ENCODE results near the gene MS4A10. TPM values are rescaled to one million over a fixed set of nuclear protein-coding genes. Genes with fewer than 3 reads are reported as not detected.

MS4A10 gene
- total and polyA plus RNA-seq, 7 donors = 0.03 TPM; not detected in 6

DNA sequence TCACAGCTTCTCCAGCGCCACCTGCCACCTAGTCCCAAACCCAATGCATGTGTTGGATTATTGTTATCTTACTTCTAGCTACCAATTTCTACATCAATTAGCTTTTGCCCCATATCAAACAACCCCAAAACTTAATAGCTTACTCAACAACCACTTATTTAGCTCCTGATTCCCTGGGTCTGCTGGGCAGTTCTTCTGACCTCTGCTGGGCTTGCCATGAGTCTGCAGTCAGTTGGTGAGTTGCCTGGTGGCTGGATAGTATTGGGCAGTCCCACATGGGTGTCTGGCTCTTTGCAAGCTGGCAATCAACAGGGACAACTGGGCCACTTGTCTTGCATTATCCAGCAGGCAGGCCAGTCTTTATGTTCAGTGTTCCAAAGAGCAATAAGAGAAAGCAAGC is 42.1 kb upstream of the MS4A10 start:
- no peak for TF ChIP-seq CTCF (IDR thresholded peaks at IDR 0.05)
- peaks cover 0 to 2% (median 0%) of the 10 kb centered on the region in 3 donors for H3K27me3 ChIP-seq (ENCODE audit: insufficient read depth in 3 of 3, low read length in 2 of 3)
- H3K4me1 ChIP-seq = no peaks in the 10 kb centered on the region
- H3K27ac ChIP-seq = no peak overlapping the region
- intact Hi-C loops (cut with DNase I) = no loop called here
- no peaks in the 10 kb centered on the region for H3K36me3 ChIP-seq (ENCODE audit: insufficient read depth in 1 of 2, low read depth in 1 of 2)
- WGBS, 3 donors = 78 to 91% (median 81%) methylated on average over 1 of the region's 1 CpG
- H3K9me3 ChIP-seq = no peaks in the 10 kb centered on the region
- H3K4me3 ChIP-seq = no peak overlapping the region
- DNase-seq = no peak
- ATAC-seq = no peak

GRCh38 chr11:60744114-60744513 is 41.0 kb upstream of the MS4A10 start:
- ATAC-seq = no peak
- intact Hi-C loops (cut with DNase I) = no loop called here
- H3K36me3 ChIP-seq (ENCODE audit: insufficient read depth in 1 of 2, low read depth in 1 of 2) = no peaks in the 10 kb centered on the region
- H3K27ac ChIP-seq = no peak overlapping the region
- 73 to 92% (median 90%) methylated on average over 5 of the region's 5 CpGs for WGBS, 3 donors
- no peak for TF ChIP-seq CTCF (IDR thresholded peaks at IDR 0.05)
- no peaks in the 10 kb centered on the region for H3K9me3 ChIP-seq
- H3K27me3 ChIP-seq (ENCODE audit: insufficient read depth in 3 of 3, low read length in 2 of 3) = peaks cover 0 to 2% (median 0%) of the 10 kb centered on the region in 3 donors
- DNase-seq = no peak
- no peak overlapping the region for H3K4me3 ChIP-seq
- no peaks in the 10 kb centered on the region for H3K4me1 ChIP-seq

- no peak overlapping the region for H3K27ac ChIP-seq
- H3K36me3 ChIP-seq (ENCODE audit: insufficient read depth in 1 of 2, low read depth in 1 of 2) = no peaks in the 10 kb centered on the region
- no peaks in the 10 kb centered on the region for H3K4me1 ChIP-seq
- no peaks in the 10 kb centered on the region for H3K9me3 ChIP-seq
- TF ChIP-seq CTCF (IDR thresholded peaks at IDR 0.05) = no peak
- DNase-seq = no peak
- intact Hi-C loops (cut with DNase I) = no loop called here
- ATAC-seq = no peak
- no peak overlapping the region for H3K4me3 ChIP-seq
- H3K27me3 ChIP-seq (ENCODE audit: insufficient read depth in 3 of 3, low read length in 2 of 3) = peaks cover 0 to 5% (median 0%) of the 10 kb centered on the region in 3 donors
- 94% methylated on average over 14 of the region's 14 CpGs for WGBS, 3 donors
Observed at GRCh38 chr11:60747359-60747873, 37.7 kb upstream of the MS4A10 start.

GRCh38 chr11:60748225-60748624 is 36.9 kb upstream of the MS4A10 start:
- intact Hi-C loops (cut with DNase I) = no loop called here
- no peaks in the 10 kb centered on the region for H3K4me1 ChIP-seq
- 82 to 86% (median 84%) methylated on average over 17 of the region's 17 CpGs for WGBS, 3 donors
- DNase-seq (no peak), ATAC-seq (no peak)
- no peak overlapping the region for H3K4me3 ChIP-seq
- H3K36me3 ChIP-seq (ENCODE audit: insufficient read depth in 1 of 2, low read depth in 1 of 2) = no peaks in the 10 kb centered on the region
- TF ChIP-seq CTCF (IDR thresholded peaks at IDR 0.05) = no peak
- peaks cover 0 to 10% (median 0%) of the 10 kb centered on the region in 3 donors for H3K27me3 ChIP-seq (ENCODE audit: insufficient read depth in 3 of 3, low read length in 2 of 3)
- no peaks in the 10 kb centered on the region for H3K9me3 ChIP-seq
- H3K27ac ChIP-seq = no peak overlapping the region

GRCh38 chr11:60748821-60749220 is 36.3 kb upstream of the MS4A10 start:
- Histone ChIP-seq H3K9me3 (no peaks in the 10 kb centered on the region), H3K36me3 (ENCODE audit: insufficient read depth in 1 of 2, low read depth in 1 of 2) (no peaks in the 10 kb centered on the region), H3K27me3 (ENCODE audit: insufficient read depth in 3 of 3, low read length in 2 of 3) (peaks cover 0 to 16% (median 0%) of the 10 kb centered on the region in 3 donors), H3K4me1 (no peaks in the 10 kb centered on the region), H3K4me3 (no peak overlapping the region), H3K27ac (no peak overlapping the region)
- no peak for DNase-seq
- intact Hi-C loops (cut with DNase I) = no loop called here
- no peak for ATAC-seq
- TF ChIP-seq CTCF (IDR thresholded peaks at IDR 0.05) = no peak
- 58 to 68% (median 64%) methylated on average over 8 of the region's 8 CpGs for WGBS, 3 donors

All from psoas muscle (tissue), 8 donors.